HepG2 (cell line): ENCODE measurements around the gene ANGPTL2. TPM values are rescaled to one million over a fixed set of nuclear protein-coding genes. Genes with fewer than 3 reads are reported as not detected.

Experiments used
- ARNT ChIP-seq: fragments of 450-650 bp; IDR thresholded peaks from 2 replicates; pipeline ENCODE4 v1.6.1; 2017
- BATF2 ChIP-seq: sonication (generic); formaldehyde crosslinking; IDR thresholded peaks from 2 replicates; pipeline ENCODE4 v1.8.0; 2022; ENCODE audit warnings: mild to moderate bottlenecking, missing genetic modification reagents, moderate library complexity
- CREBL2 ChIP-seq: sonication (generic); formaldehyde crosslinking; IDR thresholded peaks from 2 replicates; pipeline ENCODE4 v1.8.1; 2023; ENCODE audit warnings: missing genetic modification reagents, mild to moderate bottlenecking, borderline replicate concordance
- CREM ChIP-seq, 2 experiments: sonication (generic) in 1 of 2; formaldehyde crosslinking in 1 of 2; IDR thresholded peaks; 2 replicates each; pipeline versions ENCODE4 v1.4.0 to v1.6.1; 2016 to 2020; ENCODE audit warnings: antibody characterized with exemption in 1 of 2, mild to moderate bottlenecking in 1 of 2, missing genetic modification reagents in 1 of 2
- E2F5 ChIP-seq: sonication (generic); formaldehyde crosslinking; conservative IDR thresholded peaks from 2 replicates; pipeline ENCODE4 v1.4.0; 2020; ENCODE audit warnings: missing genetic modification reagents
- ESRRA ChIP-seq: sonication (generic); formaldehyde crosslinking; IDR thresholded peaks from 2 replicates; pipeline ENCODE4 v1.5.1; 2020; ENCODE audit warnings: mild to moderate bottlenecking, low read depth, missing genetic modification reagents
- ETS1 ChIP-seq: sonication (generic); formaldehyde crosslinking; IDR thresholded peaks from 2 replicates; pipeline ENCODE4 v1.4.0; 2020; ENCODE audit warnings: missing genetic modification reagents
- FOXO1 ChIP-seq: sonication (generic); formaldehyde crosslinking; IDR thresholded peaks from 2 replicates; pipeline ENCODE4 v1.4.0; 2020; ENCODE audit warnings: missing genetic modification reagents
- GMEB1 ChIP-seq: sonication (generic); formaldehyde crosslinking; IDR thresholded peaks from 2 replicates; pipeline ENCODE4 v1.5.1; 2020; ENCODE audit warnings: missing genetic modification reagents, mild to moderate bottlenecking, borderline replicate concordance
- GMEB2 ChIP-seq: IDR thresholded peaks from 2 replicates; pipeline ENCODE4 v1.6.1; 2016; ENCODE audit warnings: missing biosample characterization, missing genetic modification reagents, low read depth
- MED13 ChIP-seq: sonication (generic); formaldehyde crosslinking; IDR thresholded peaks from 2 replicates; pipeline ENCODE4 v1.5.0; 2020; ENCODE audit warnings: missing genetic modification reagents
- NCOA5 ChIP-seq: sonication (generic); formaldehyde crosslinking; IDR thresholded peaks from 2 replicates; pipeline ENCODE4 v1.4.0; 2020; ENCODE audit warnings: missing genetic modification reagents
- PBX3 ChIP-seq: sonication (generic); formaldehyde crosslinking; IDR thresholded peaks from 2 replicates; pipeline ENCODE4 v1.8.1; 2023; ENCODE audit warnings: missing genetic modification reagents, inconsistent platforms, borderline replicate concordance
- RFX5 ChIP-seq: IDR thresholded peaks from 2 replicates; pipeline ENCODE4 v1.6.1; 2011; ENCODE audit warnings: low read depth, low read length, improper control_type of control experiment
- SMYD3 ChIP-seq: sonication (generic); formaldehyde crosslinking; IDR thresholded peaks from 2 replicates; pipeline ENCODE4 v1.8.1; 2023; ENCODE audit warnings: mild to moderate bottlenecking, missing genetic modification reagents
- YEATS4 ChIP-seq: sonication (generic); formaldehyde crosslinking; IDR thresholded peaks from 2 replicates; pipeline ENCODE4 v1.4.0; 2020; ENCODE audit warnings: missing genetic modification reagents, borderline replicate concordance
- ZBTB3 ChIP-seq: sonication (generic); formaldehyde crosslinking; IDR thresholded peaks from 2 replicates; pipeline ENCODE4 v1.4.0; 2020; ENCODE audit warnings: low read depth, mild to moderate bottlenecking, moderate library complexity, missing genetic modification reagents, borderline replicate concordance
- ZNF136 ChIP-seq: sonication (generic); formaldehyde crosslinking; IDR thresholded peaks from 2 replicates; pipeline ENCODE4 v1.8.1; 2022; ENCODE audit warnings: low read depth, mild to moderate bottlenecking, moderate library complexity, missing genetic modification reagents
- ZNF326 ChIP-seq: sonication (generic); formaldehyde crosslinking; IDR thresholded peaks from 2 replicates; pipeline ENCODE4 v1.4.0; 2020; ENCODE audit warnings: missing genetic modification reagents, borderline replicate concordance
- ZNF576 ChIP-seq: sonication (generic); formaldehyde crosslinking; IDR thresholded peaks from 2 replicates; pipeline ENCODE4 v1.4.0; 2020; ENCODE audit warnings: mild to moderate bottlenecking, missing genetic modification reagents
- ZNF580 ChIP-seq: IDR thresholded peaks from 2 replicates; pipeline ENCODE4 v1.6.1; 2016; ENCODE audit warnings: low read depth, borderline replicate concordance
- ZNF772 ChIP-seq: sonication (generic); formaldehyde crosslinking; IDR thresholded peaks from 2 replicates; pipeline ENCODE4 v1.5.0; 2020; ENCODE audit warnings: mild to moderate bottlenecking, missing genetic modification reagents
- polyA plus RNA-seq, 8 experiments: library from polyadenylated mRNA; depleted of rRNA in 3 of 8; stranded (reverse) in 7 of 8; unstranded in 1 of 8; fragments of >200 nt; fragmentation: Illumina TruSeq in 4 of 8; extraction: Trizol in 4 of 8; gene quantifications; 2 replicates each; pipeline versions ENCODE4 v1.2.1 to v1.2.3, GENCODE V29; 2011 to 2016; ENCODE audit warnings: low read depth in 4 of 8, missing spikeins in 1 of 8, mixed read lengths in 1 of 8; ENCODE audit not compliant: insufficient read depth in 1 of 8
- total RNA-seq, 5 experiments: library from RNA; depleted of rRNA; stranded (reverse); fragments of >200 nt; fragmentation: Illumina TruSeq; extraction: Trizol; gene quantifications; 2 replicates each; pipeline ENCODE4 v1.2.3, GENCODE V29; 2016; ENCODE audit warnings: low read depth in 1 of 5

ANGPTL2 gene
- total and polyA plus RNA-seq, 2 of the 13 experiments (the other 11 are each of a cell fraction or from before 2014, with no cell fraction given): 0.91 to 21.0 TPM

- TF ChIP-seq ZNF576: peak; percentile 93; the same call in 1 of the 2 replicates
- TF ChIP-seq YEATS4 (CRISPR knock-in tag): peak; percentile 84
- peak; percentile 97 for TF ChIP-seq ZNF136
- TF ChIP-seq SMYD3 (CRISPR knock-in tag): peak; percentile 95
- TF ChIP-seq FOXO1 (CRISPR knock-in tag): peak; percentile 89
- TF ChIP-seq ESRRA (CRISPR knock-in tag): peak; percentile 95
- peak; percentile 73; the same call in 1 of the 2 replicates for TF ChIP-seq BATF2 (CRISPR knock-in tag)
- no peak for TF ChIP-seq CREM (IDR thresholded peaks at IDR 0.05)
- no peak for TF ChIP-seq CREM (CRISPR knock-in tag; IDR thresholded peaks at IDR 0.05)
- TF ChIP-seq ZNF326 (CRISPR knock-in tag): no peak
- no peak for TF ChIP-seq ZBTB3 (CRISPR knock-in tag)
- TF ChIP-seq GMEB2: no peak
- TF ChIP-seq GMEB1 (CRISPR knock-in tag): peak; percentile 54; the same call in 1 of the 2 replicates
- TF ChIP-seq PBX3: peak; percentile 79; the same call in 1 of the 2 replicates
- no peak for TF ChIP-seq RFX5
- no peak for TF ChIP-seq MED13 (CRISPR knock-in tag)
- TF ChIP-seq CREBL2 (CRISPR knock-in tag): peak; percentile 98
- no peak for TF ChIP-seq NCOA5 (CRISPR knock-in tag)
- TF ChIP-seq ZNF772 (CRISPR knock-in tag): peak; percentile 96
- TF ChIP-seq ZNF580 (CRISPR knock-in tag): peak; percentile 99
- TF ChIP-seq ARNT: no peak
- peak; percentile 98 for TF ChIP-seq ETS1 (CRISPR knock-in tag)
- no peak for TF ChIP-seq E2F5 (CRISPR knock-in tag)
These were observed 36.9 kb upstream of the ANGPTL2 start (continued) for GRCh38 chr9:127159325-127159801.
